GM10248 (cell line): ENCODE measurements around the gene DOCK6.

Source experiments
- CTCF ChIA-PET: fragments of 300-600 bp; sonication (Branson Sonifier 250); formaldehyde crosslinking; extraction: SDS; loops from one replicate; lab custom pipeline; 2021; ENCODE audit warnings: antibody characterized with exemption; lab: Yijun Ruan, JAX
- POLR2A ChIA-PET: fragments of 350-650 bp; sonication (Branson Sonifier 250); formaldehyde crosslinking; extraction: SDS; loops from one replicate; lab custom pipeline; 2020; ENCODE audit warnings: antibody characterized with exemption; lab: Yijun Ruan, JAX
- DNase-seq: peaks from one replicate; pipeline ENCODE4 v3.0.0; 2012; ENCODE audit errors: extremely low spot score
- TF ChIP-seq, protein P1 (sequence below): IDR thresholded peaks from 2 replicates; pipeline ENCODE4 v1.5.1; 2012; ENCODE audit warnings: mild to moderate bottlenecking, low read depth; ENCODE audit errors: extremely low read depth, missing control alignments, control extremely low read depth

Gene DOCK6

DNA sequence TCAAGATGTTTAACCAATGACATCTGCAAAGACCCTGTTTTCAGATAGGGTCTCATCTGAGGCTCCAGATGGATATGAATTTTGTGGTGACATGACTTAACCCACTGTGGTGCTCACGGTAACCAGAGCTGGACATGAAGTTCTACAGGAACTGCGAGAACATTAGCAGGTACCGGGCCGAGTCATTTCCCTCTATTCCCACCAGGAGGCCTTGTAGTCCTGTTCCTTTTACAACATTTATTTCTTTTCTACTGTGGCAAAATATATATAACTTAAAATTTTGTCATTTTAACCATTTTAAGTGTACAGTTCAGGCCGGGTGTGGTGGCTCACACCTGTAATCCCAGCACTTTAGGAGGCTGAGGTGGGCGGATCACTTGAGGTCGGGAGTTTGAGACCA lies 26.0 kb upstream of the DOCK6 start:
- ChIA-PET CTCF (no interaction called here), POLR2A (no interaction called here)
- TF ChIP-seq, protein P1, sequence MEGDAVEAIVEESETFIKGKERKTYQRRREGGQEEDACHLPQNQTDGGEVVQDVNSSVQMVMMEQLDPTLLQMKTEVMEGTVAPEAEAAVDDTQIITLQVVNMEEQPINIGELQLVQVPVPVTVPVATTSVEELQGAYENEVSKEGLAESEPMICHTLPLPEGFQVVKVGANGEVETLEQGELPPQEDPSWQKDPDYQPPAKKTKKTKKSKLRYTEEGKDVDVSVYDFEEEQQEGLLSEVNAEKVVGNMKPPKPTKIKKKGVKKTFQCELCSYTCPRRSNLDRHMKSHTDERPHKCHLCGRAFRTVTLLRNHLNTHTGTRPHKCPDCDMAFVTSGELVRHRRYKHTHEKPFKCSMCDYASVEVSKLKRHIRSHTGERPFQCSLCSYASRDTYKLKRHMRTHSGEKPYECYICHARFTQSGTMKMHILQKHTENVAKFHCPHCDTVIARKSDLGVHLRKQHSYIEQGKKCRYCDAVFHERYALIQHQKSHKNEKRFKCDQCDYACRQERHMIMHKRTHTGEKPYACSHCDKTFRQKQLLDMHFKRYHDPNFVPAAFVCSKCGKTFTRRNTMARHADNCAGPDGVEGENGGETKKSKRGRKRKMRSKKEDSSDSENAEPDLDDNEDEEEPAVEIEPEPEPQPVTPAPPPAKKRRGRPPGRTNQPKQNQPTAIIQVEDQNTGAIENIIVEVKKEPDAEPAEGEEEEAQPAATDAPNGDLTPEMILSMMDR: peak; percentile 6
- no peak for DNase-seq

- TF ChIP-seq, protein P1: peak; percentile 18
- no peak for DNase-seq
- ChIA-PET POLR2A (no interaction called here), CTCF (interaction anchor here (1.0 to 1.6 kb wide), 6 partner anchors 9 to 160 kb away, joined by 3 to 4 read pairs (median 4); partner anchors contain the start of gene TSPAN16)
These were observed 24.1 kb upstream of the DOCK6 start for GRCh38 chr19:11286312-11286974.

GRCh38 chr19:11284515-11284914 lies 22.2 kb upstream of the DOCK6 start:
- DNase-seq: no peak
- TF ChIP-seq, protein P1: no peak
- POLR2A ChIA-PET: no interaction called here
- CTCF ChIA-PET: interaction anchor here (1.1 to 1.3 kb wide), 3 partner anchors 9 to 96 kb away, joined by 4 to 5 read pairs (median 4); no protein-coding TSS in a partner anchor

GRCh38 chr19:11281356-11282049 lies 19.2 kb upstream of the DOCK6 start:
- ChIA-PET POLR2A (no interaction called here), CTCF (interaction anchor here (1.0 to 2.1 kb wide), 2 partner anchors 12 to 201 kb away, joined by 4 to 7 read pairs; no protein-coding TSS in a partner anchor)
- no peak for DNase-seq
- TF ChIP-seq, protein P1: no peak

- ChIA-PET POLR2A (interaction anchor here (1.1 kb wide), 1 partner anchor 166 kb away, joined by 3 read pairs; no protein-coding TSS in a partner anchor), CTCF (interaction anchor here (0.8 to 2.1 kb wide), 5 partner anchors 14 to 156 kb away, joined by 3 to 7 read pairs (median 3); partner anchors contain the start of genes PRKCSH and TSPAN16)
- DNase-seq: peak; percentile 53
- TF ChIP-seq, protein P1: no peak
These were observed 17.3 kb upstream of the DOCK6 start for GRCh38 chr19:11279505-11280236.

- TF ChIP-seq, protein P1: no peak
- CTCF ChIA-PET: interaction anchor here (0.8 kb wide), 1 partner anchor 35 kb away, joined by 3 read pairs; no protein-coding TSS in a partner anchor
- DNase-seq: no peak
- POLR2A ChIA-PET: interaction anchor here (0.6 to 0.7 kb wide), 2 partner anchors 67 to 103 kb away, joined by 4 to 5 read pairs; partner anchors contain the start of gene TMEM205
These were observed 16.3 kb upstream of the DOCK6 start for GRCh38 chr19:11278670-11279069.
